ENCODE results near the gene SMCO2. TPM values are rescaled to one million over a fixed set of nuclear protein-coding genes. Genes with fewer than 3 reads are reported as not detected.

SMCO2 gene
- polyA plus RNA-seq, 3 donors = 17.4 TPM; not detected in 2

DNA sequence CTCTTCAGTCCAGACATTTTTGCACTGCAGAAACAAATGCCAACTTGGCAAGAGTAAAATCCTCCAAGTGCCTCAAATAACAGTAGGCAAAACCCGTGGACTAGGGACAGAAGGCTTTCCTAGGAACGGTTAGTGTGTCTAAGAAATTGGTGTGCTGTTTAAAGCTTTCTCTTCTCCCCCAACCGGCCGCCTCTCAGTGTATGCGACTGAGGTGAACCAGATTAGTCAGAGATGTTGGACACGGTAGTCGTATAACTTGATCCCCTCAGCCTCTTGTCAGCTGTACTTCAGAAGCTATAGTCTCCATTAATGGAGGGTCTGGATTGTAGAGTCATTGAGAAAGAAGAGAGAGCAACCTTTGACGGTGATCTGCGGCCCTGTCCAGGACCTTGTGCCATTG is 99.1 kb downstream of the SMCO2 start:
- Histone ChIP-seq H3K9me3 (replicated peaks in 1 of 2; ENCODE audit: control insufficient read depth in 1 of 2, insufficient read depth in 1 of 2, low read length in 2 of 2) (no peaks in the 10 kb centered on the region), H3K9ac (ENCODE audit: insufficient read depth, low read length, poor library complexity, severe bottlenecking) (no peak overlapping the region), H3K36me3 (replicated peaks in 1 of 2; ENCODE audit: control insufficient read depth in 1 of 2, insufficient read depth in 2 of 2, low read length in 2 of 2) (no peaks in the 10 kb centered on the region), H3K4me3 (replicated peaks in 1 of 3; ENCODE audit: low read depth in 2 of 3, low read length in 3 of 3) (no peak overlapping the region), H3K27me3 (ENCODE audit: control insufficient read depth in 2 of 2, insufficient read depth in 2 of 2, low read length in 2 of 2) (no peaks in the 10 kb centered on the region), H3K79me2 (ENCODE audit: insufficient read depth, low read length) (no peaks in the 10 kb centered on the region), H3K4me2 (replicated peaks; ENCODE audit: extremely low read depth, low read length, poor library complexity, severe bottlenecking) (no peak overlapping the region), H2AFZ (ENCODE audit: insufficient read depth, low read depth, low read length, poor library complexity, severe bottlenecking) (no peak overlapping the region), H3K4me1 (ENCODE audit: control insufficient read depth in 1 of 2, insufficient read depth in 2 of 2, low read length in 2 of 2) (peaks cover 21 to 23% of the 10 kb centered on the region in 2 donors), H4K20me1 (ENCODE audit: insufficient read depth, low read length) (no peaks in the 10 kb centered on the region), H3K27ac (ENCODE audit: low read depth in 1 of 2, low read length in 2 of 2) (no peak overlapping the region)
- Mint-ChIP-seq H3K4me1 (peaks cover 27% of the 10 kb centered on the region), H3K27me3 (ENCODE audit: low read depth in 3 of 3) (peaks cover 0 to 4% (median 2%) of the 10 kb centered on the region in 3 donors), H3K4me3 (no peak overlapping the region), H3K9me3 (peaks cover 0 to 2% (median 0%) of the 10 kb centered on the region in 7 donors), H3K27ac (peak overlapping the region in 1 of 7 donors; percentile 1), H3K36me3 (no peaks in the 10 kb centered on the region)
- intact Hi-C loops (cut with micrococcal nuclease) = no loop called here
- DNase-seq = no peak
- no peak for TF ChIP-seq CTCF (IDR thresholded peaks at IDR 0.05)
- 95% methylated on average over 4 of the region's 9 CpGs for WGBS (ENCODE audit: insufficient coverage)

GRCh38 chr12:27547592-27547991 is 101.1 kb downstream of the SMCO2 start:
- H3K27me3 ChIP-seq (ENCODE audit: control insufficient read depth in 2 of 2, insufficient read depth in 2 of 2, low read length in 2 of 2) = no peaks in the 10 kb centered on the region
- H3K4me1 ChIP-seq (ENCODE audit: control insufficient read depth in 1 of 2, insufficient read depth in 2 of 2, low read length in 2 of 2) = peaks cover 21 to 23% of the 10 kb centered on the region in 2 donors
- no peaks in the 10 kb centered on the region for H3K79me2 ChIP-seq (ENCODE audit: insufficient read depth, low read length)
- DNase-seq = no peak
- intact Hi-C loops (cut with micrococcal nuclease) = no loop called here
- no peak overlapping the region for H3K9ac ChIP-seq (ENCODE audit: insufficient read depth, low read length, poor library complexity, severe bottlenecking)
- Mint-ChIP-seq H3K27me3 (ENCODE audit: low read depth in 3 of 3) (peaks cover 0 to 6% (median 2%) of the 10 kb centered on the region in 3 donors), H3K4me3 (no peak overlapping the region), H3K4me1 (peaks cover 27% of the 10 kb centered on the region), H3K9me3 (peaks cover 0 to 2% (median 0%) of the 10 kb centered on the region in 7 donors), H3K36me3 (no peaks in the 10 kb centered on the region), H3K27ac (peak overlapping the region in 1 of 7 donors; percentile 55)
- no peak overlapping the region for H2AFZ ChIP-seq (ENCODE audit: insufficient read depth, low read depth, low read length, poor library complexity, severe bottlenecking)
- 100% methylated on average over 2 of the region's 5 CpGs for WGBS (ENCODE audit: insufficient coverage)
- no peak overlapping the region for H3K4me3 ChIP-seq (replicated peaks in 1 of 3; ENCODE audit: low read depth in 2 of 3, low read length in 3 of 3)
- no peak for TF ChIP-seq CTCF (IDR thresholded peaks at IDR 0.05)
- no peaks in the 10 kb centered on the region for H3K9me3 ChIP-seq (replicated peaks in 1 of 2; ENCODE audit: control insufficient read depth in 1 of 2, insufficient read depth in 1 of 2, low read length in 2 of 2)
- H4K20me1 ChIP-seq (ENCODE audit: insufficient read depth, low read length) = no peaks in the 10 kb centered on the region
- H3K4me2 ChIP-seq (replicated peaks; ENCODE audit: extremely low read depth, low read length, poor library complexity, severe bottlenecking) = no peak overlapping the region
- no peak overlapping the region for H3K27ac ChIP-seq (ENCODE audit: low read depth in 1 of 2, low read length in 2 of 2)
- no peaks in the 10 kb centered on the region for H3K36me3 ChIP-seq (replicated peaks in 1 of 2; ENCODE audit: control insufficient read depth in 1 of 2, insufficient read depth in 2 of 2, low read length in 2 of 2)
